Central memory CD8-positive, alpha-beta T cell (primary cell): ENCODE results near the gene SAXO1.

Experiments
- ATAC-seq: fragments of 150-1000 bp; cut with Tn5 transposase; replicated peaks from 2 replicates; pipeline ENCODE4 v1.10.0; 2022; ENCODE audit warnings: mild to moderate bottlenecking, moderate FRiP score, moderate number of reproducible peaks; ENCODE audit not compliant: poor library complexity, severe bottlenecking; ENCODE audit errors: extremely low read depth
- DNase-seq, 2 donors: peaks; one replicate each; pipeline ENCODE4 v3.0.0; 2021; ENCODE audit warnings: low spot score in 2 of 2
- H3K27ac Mint-ChIP-seq: one replicate; pipeline ENCODE4 v1.8.0; 2022; ENCODE audit warnings: low read depth, mild to moderate bottlenecking, moderate library complexity, mixed read lengths
- H3K27me3 Mint-ChIP-seq: one replicate; pipeline ENCODE4 v1.8.0; 2022; ENCODE audit warnings: mixed read lengths
- H3K36me3 Mint-ChIP-seq: one replicate; pipeline ENCODE4 v1.8.0; 2022; ENCODE audit warnings: mild to moderate bottlenecking, moderate library complexity, mixed read lengths; ENCODE audit not compliant: insufficient read depth
- H3K4me1 Mint-ChIP-seq: one replicate; pipeline ENCODE4 v1.8.0; 2022; ENCODE audit warnings: mixed read lengths
- H3K4me3 Mint-ChIP-seq: one replicate; pipeline ENCODE4 v1.8.0; 2022; ENCODE audit warnings: mild to moderate bottlenecking, moderate library complexity, mixed read lengths
- H3K9me3 Mint-ChIP-seq: one replicate; pipeline ENCODE4 v1.8.0; 2022; ENCODE audit warnings: mixed read lengths

Gene SAXO1

GRCh38 chr9:18910435-18910834 lies 122.6 kb downstream of the SAXO1 start:
- Mint-ChIP-seq H3K27me3 (peaks cover 61% of the 10 kb centered on the region), H3K4me1 (no peaks in the 10 kb centered on the region), H3K36me3 (no peaks in the 10 kb centered on the region), H3K4me3 (no peak overlapping the region), H3K9me3 (no peaks in the 10 kb centered on the region), H3K27ac (no peak overlapping the region)
- no peak for ATAC-seq
- DNase-seq: no peak

DNA sequence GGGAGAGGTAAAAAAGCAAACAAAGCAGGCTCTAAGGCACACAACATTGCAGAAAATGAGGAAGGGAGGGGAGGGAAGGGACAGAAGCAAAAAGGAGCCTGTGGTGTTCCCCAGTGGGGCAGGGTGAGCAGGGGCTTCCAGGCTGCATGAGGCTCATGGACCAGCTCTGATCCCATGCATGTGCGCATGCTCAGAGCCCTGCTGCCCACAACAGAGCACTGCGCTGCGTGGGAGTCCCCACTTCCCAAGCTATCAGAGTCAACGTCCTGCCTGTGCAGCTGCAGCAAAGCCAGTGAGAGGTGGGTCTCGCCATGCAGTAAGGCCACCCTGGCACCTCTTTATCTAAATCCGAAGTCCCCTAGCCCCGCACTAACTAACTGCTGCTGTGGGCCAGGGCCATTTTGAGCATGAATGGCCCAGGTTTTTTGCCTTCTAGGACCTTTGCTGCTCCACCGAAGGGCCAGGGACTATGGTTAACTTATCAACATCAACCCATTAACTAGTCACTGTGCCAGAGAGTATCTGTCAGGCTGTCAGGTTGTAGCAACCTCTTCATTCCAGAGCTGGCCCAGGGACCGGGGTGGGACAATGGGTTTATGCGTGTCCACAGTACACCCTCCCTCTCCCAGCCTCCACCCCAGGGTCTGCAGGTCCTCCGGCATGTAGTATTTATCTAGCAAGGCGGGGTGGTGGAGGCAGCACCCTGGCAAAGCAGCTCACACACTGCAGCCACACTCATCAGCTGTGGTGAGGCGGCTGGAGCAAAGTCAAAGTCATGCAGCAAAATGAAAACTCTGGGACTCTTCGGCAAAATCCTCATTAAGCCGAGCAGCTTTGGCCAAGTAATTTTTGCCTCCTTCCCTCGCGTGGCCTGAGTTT lies 123.6 kb downstream of the SAXO1 start:
- no peak overlapping the region for H3K4me3 Mint-ChIP-seq
- H3K27ac Mint-ChIP-seq: no peak overlapping the region
- H3K27me3 Mint-ChIP-seq: peaks cover 61% of the 10 kb centered on the region
- H3K36me3 Mint-ChIP-seq: peaks cover 2% of the 10 kb centered on the region
- H3K9me3 Mint-ChIP-seq: no peaks in the 10 kb centered on the region
- H3K4me1 Mint-ChIP-seq: no peaks in the 10 kb centered on the region
- DNase-seq (no peak), ATAC-seq (no peak)

DNA sequence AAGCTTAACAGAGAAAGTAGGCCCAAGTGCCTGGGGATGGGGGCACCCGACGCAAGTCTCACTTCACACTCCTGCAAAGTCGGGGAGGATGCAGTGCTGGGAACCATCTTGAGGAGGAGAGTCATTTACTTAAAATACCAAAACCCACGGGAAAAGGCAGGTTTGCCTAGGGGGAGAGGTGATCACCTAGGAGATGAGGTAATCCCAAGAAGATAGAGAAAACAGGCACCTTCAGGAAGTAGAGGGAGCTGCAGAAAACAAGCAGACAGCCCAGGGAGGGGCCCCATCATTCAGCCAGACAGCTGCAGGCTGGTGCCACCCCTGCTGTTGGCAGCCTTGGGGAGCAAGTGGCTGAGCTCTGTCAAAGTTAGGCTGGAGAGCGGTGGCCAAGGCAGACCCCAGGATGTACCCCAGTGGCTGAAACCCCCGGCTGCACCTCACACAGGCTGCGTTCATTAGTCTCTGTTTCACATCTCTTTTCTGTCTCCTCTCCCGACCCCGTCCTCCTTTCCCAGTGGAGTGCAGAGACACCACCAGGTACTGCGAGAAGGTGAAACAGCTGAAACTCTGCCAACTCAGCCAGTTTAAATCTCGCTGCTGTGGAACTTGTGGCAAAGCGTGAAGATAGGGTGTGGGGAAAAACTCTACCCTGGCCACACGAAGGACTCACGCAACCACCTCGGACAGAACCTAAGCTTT lies 124.9 kb downstream of the SAXO1 start:
- Mint-ChIP-seq H3K36me3 (peaks cover 2% of the 10 kb centered on the region), H3K27ac (no peak overlapping the region), H3K9me3 (no peaks in the 10 kb centered on the region), H3K4me3 (no peak overlapping the region), H3K27me3 (peaks cover 60% of the 10 kb centered on the region), H3K4me1 (no peaks in the 10 kb centered on the region)
- ATAC-seq: peak; percentile 9
- DNase-seq: no peak

- no peaks in the 10 kb centered on the region for H3K9me3 Mint-ChIP-seq
- ATAC-seq: no peak
- H3K4me3 Mint-ChIP-seq: no peak overlapping the region
- H3K27ac Mint-ChIP-seq: no peak overlapping the region
- peaks cover 2% of the 10 kb centered on the region for H3K36me3 Mint-ChIP-seq
- H3K27me3 Mint-ChIP-seq: peaks cover 54% of the 10 kb centered on the region
- H3K4me1 Mint-ChIP-seq: no peaks in the 10 kb centered on the region
- DNase-seq: no peak
These were observed 126.2 kb downstream of the SAXO1 start for GRCh38 chr9:18906656-18907395.

- no peak for ATAC-seq
- Mint-ChIP-seq H3K27ac (no peak overlapping the region), H3K4me1 (no peaks in the 10 kb centered on the region), H3K4me3 (no peak overlapping the region), H3K36me3 (peaks cover 2% of the 10 kb centered on the region), H3K9me3 (peaks cover 6% of the 10 kb centered on the region), H3K27me3 (peaks cover 47% of the 10 kb centered on the region)
- no peak for DNase-seq
These were observed 127.0 kb downstream of the SAXO1 start for GRCh38 chr9:18905883-18906629.

DNA sequence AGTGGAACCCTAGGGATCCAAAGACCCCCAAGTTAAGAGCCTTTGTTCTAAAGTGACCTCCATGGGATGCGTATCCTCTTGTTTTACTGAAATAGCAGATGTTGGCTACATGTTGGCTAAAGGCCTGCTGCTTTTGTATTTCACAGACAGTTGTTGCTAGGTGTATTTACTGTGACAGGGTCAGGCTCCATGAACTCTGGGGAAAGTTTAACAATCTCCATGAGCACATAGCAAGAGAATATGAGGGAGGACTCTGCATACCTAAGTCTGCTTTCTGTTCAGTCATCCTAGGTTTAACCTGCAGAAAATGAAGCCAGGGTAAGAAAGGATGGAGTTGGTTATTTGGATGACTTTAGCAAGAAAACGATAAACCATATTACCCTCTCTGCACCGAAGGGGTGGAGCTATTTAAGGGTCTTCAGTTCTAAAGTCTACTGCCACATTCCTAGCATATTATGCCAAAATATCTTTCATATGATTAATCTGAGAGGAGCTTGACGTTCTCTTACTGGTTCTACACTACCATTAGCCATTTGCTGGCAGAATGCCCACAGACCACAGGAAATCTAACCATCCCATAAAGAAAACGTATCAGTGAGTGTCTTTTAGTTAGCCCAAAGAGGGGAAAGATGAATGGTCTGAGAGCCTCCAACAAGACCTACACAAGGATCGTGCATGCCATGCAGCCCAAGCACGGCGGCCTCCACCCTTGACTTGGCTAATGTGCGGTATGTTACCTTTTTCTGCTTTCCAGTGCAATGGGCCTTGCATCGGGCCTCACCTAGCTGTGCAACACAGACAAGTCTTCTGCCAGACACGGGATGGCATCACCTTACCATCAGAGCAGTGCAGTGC lies 127.8 kb downstream of the SAXO1 start:
- Mint-ChIP-seq H3K27ac (no peak overlapping the region), H3K36me3 (peaks cover 2% of the 10 kb centered on the region), H3K9me3 (peaks cover 10% of the 10 kb centered on the region), H3K4me1 (no peaks in the 10 kb centered on the region), H3K27me3 (peaks cover 42% of the 10 kb centered on the region), H3K4me3 (no peak overlapping the region)
- ATAC-seq (no peak), DNase-seq (no peak)

GRCh38 chr9:18903450-18903849 lies 129.6 kb downstream of the SAXO1 start:
- ATAC-seq: no peak
- Mint-ChIP-seq H3K9me3 (peaks cover 12% of the 10 kb centered on the region), H3K36me3 (peaks cover 2% of the 10 kb centered on the region), H3K27me3 (peaks cover 34% of the 10 kb centered on the region), H3K4me3 (no peak overlapping the region), H3K4me1 (no peaks in the 10 kb centered on the region), H3K27ac (no peak overlapping the region)
- no peak for DNase-seq

GRCh38 chr9:18896531-18897179 lies 136.4 kb downstream of the SAXO1 start:
- no peak for ATAC-seq

GRCh38 chr9:18896004-18896403 lies 137.0 kb downstream of the SAXO1 start:
- ATAC-seq (no peak), DNase-seq (no peak)
- no peaks in the 10 kb centered on the region for H3K36me3 Mint-ChIP-seq
- H3K4me1 Mint-ChIP-seq: peaks cover 5% of the 10 kb centered on the region
- no peak overlapping the region for H3K27ac Mint-ChIP-seq
- H3K9me3 Mint-ChIP-seq: peaks cover 29% of the 10 kb centered on the region
- H3K27me3 Mint-ChIP-seq: peaks cover 20% of the 10 kb centered on the region
- H3K4me3 Mint-ChIP-seq: no peak overlapping the region

More at GRCh38 chr9:18896531-18897179, 136.4 kb downstream of the SAXO1 start:
- no peak for DNase-seq
- Mint-ChIP-seq H3K36me3 (no peaks in the 10 kb centered on the region), H3K4me1 (peaks cover 5% of the 10 kb centered on the region), H3K4me3 (no peak overlapping the region), H3K27ac (no peak overlapping the region), H3K9me3 (peaks cover 34% of the 10 kb centered on the region), H3K27me3 (peaks cover 13% of the 10 kb centered on the region)

- H3K4me1 Mint-ChIP-seq: peaks cover 5% of the 10 kb centered on the region
- DNase-seq (no peak), ATAC-seq (no peak)
- peaks cover 28% of the 10 kb centered on the region for H3K27me3 Mint-ChIP-seq
- H3K36me3 Mint-ChIP-seq: no peaks in the 10 kb centered on the region
- peaks cover 23% of the 10 kb centered on the region for H3K9me3 Mint-ChIP-seq
- H3K4me3 Mint-ChIP-seq: no peak overlapping the region
- H3K27ac Mint-ChIP-seq: no peak overlapping the region
These were observed 139.5 kb downstream of the SAXO1 start for GRCh38 chr9:18893491-18893890.

DNA sequence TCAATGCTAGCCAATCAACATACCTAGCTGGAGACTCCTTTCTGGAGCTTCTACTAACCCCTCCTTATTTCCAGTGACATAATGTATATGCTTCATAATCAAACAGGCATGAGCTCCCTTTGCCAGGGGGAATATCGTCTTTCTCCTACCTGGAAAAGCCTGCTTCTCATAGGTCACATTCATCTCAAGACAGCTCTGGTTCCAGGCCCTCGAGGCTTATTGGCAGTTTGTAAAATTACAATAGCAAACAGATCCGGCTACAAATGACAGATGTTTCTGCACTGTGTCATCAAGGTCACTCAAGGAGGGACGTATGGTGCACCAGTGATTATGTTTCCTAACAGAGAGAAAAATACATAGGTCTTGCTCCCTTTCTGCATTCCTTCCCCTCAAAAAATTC lies 140.0 kb downstream of the SAXO1 start:
- Mint-ChIP-seq H3K9me3 (peaks cover 19% of the 10 kb centered on the region), H3K27ac (no peak overlapping the region), H3K4me3 (no peak overlapping the region), H3K36me3 (no peaks in the 10 kb centered on the region), H3K4me1 (peaks cover 5% of the 10 kb centered on the region), H3K27me3 (peaks cover 24% of the 10 kb centered on the region)
- ATAC-seq (no peak), DNase-seq (no peak)
